ENCODE data around the gene NUBP2.

Gene NUBP2

DNA sequence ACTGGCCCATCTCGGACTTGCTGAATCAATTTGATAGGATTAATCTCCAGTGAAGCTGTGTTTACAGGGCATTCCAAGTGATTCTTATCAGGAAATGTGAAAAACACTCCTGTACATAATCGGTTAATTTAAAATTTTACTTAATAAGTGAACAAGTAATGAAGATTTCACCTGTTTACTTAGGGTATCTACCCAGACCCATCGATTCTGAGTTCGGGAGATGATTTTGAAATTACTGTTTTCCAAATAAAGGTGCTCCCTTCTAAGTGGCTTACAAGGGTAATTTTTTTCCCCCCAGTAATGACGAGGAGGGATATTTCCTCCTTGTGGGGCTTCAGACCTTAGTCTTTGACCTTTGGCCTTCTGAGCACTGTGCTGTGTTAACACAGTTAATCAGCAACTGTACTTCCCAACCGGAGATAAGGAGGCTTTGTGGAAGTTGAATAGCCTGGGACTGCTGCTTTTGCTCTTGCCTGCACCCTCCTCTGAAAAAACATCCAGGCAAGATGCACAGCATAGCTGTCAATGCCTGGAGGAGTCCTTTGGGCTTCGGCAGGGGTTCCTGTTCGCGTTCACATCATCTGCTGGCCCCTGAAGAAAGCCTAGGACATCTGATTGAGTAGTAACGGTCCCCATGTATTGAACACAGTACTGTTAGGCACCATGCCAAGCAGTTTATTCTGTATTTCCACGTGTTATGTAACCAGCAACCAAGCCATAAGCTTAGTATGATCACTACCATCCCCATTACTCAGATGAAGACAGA lies 46.1 kb downstream of the NUBP2 start:
- DNase-seq (ENCODE audit: low read depth), result no peak

DNA sequence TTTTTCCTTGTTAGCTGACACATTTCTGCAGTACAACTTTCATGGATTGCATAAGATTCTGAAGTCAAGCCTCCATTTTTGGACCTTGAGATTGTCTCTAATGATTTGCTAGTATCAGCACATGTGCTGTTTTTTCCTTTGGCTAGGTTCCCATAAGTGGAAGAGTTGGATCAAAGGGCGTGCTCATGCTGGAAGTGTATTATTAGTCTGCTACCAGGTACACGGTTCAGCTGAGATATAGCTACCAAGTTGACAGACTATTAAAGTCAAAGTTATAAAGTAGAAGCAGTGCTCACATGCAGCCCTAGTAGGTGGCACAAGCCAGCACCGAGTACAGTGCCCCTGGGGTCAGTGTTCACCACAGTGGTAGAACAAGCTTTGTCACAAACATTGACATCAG lies 47.5 kb downstream of the NUBP2 start:
- DNase-seq (ENCODE audit: low read depth), result no peak

DNA sequence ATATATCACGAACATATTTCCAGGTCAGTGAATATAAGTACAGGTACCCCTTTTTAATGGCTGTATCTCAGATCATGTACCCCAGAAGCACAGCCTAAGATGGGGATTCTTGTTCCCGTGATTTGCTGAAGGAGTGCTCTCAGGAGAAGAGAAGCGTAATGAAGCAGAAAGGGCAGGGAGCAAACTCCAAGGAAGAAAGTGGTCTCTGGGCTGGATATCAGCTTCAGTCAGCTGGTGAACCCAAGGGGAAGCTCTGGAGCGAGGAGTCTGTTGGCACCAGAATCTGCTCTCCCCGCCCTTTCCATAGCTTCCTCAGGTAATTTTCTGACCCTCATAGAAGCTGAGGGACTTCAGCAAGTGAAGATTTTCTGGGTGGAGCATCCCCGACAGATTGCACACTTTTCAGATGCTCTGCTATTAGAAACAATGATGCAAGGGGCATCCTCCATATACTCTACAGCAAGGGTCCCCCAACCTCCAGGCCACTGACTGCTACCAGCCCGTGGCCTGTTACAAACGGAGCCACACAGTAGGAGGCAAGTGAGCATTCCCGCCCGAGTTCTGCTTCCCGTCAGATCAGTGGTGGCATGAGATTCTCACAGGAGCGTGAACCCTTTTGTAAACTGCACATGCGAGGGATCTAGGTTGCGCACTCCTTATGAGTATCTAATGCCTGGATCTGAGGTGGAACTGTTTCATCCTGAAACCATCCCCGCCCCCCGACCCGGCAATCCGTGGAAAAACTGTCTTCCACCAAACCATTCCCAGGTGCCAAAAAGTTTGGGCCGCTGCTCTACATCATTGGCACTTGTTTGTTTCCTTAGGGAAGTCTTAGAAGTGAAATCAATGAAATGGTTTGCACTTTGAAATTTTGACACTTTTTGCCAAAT lies 48.7 kb downstream of the NUBP2 start:
- no peak for DNase-seq (ENCODE audit: low read depth)

DNA sequence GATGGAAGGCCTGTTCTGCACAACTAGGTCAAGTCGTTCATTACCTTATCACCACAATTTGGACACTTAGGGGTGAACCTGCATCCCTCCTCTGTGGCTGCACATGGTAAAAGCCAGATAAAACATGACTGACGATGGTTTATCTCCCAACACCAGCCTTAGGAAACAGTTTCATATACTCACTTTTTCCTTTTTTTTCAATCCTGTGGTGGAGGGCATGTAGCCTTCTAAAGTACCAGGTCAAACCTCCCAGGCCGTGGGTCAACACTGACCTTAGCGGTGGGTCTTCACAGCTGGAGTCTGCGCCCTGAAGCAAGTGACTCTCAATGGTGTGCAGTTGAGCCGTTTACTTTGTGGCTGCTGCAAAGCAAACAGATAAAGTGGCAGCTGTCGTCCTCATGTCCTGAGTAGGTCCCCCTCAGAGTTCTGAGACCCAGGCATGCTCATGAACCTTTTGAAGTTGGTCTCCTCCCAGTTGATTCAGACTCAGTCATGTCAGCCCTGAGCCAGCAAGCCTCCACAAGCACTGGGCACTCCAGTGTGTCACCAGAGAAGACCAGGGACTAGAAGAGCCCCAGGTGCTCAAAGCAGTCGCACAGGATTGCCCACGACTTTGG lies 50.2 kb downstream of the NUBP2 start:
- DNase-seq (ENCODE audit: low read depth), result no peak

DNA sequence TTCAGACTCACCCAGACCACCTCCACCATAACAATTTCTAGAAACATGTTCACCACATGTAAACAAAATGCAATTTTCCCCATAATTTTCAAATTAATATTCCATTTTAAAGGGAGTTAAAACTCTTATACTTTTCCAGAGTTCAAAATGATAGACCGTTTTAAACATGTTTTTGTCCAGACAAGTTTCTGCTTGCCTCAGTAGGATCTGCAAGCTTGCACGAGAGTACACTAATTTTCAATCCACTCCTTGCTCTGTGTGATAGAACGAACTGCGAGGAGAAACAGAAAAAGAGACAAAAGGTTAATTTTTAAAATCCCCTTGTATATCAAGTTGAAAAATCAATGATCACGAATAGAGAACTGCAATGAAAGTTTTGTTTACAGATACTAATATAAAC lies 51.3 kb downstream of the NUBP2 start:
- DNase-seq (ENCODE audit: low read depth), result no peak
